Measurements from ENCODE around the gene PLA2R1. TPM values are rescaled to one million over a fixed set of nuclear protein-coding genes. Genes with fewer than 3 reads are reported as not detected.

The PLA2R1 gene
- total and polyA plus RNA-seq, 2 experiments from 2014 or later: 4.9 to 9.6 TPM

DNA sequence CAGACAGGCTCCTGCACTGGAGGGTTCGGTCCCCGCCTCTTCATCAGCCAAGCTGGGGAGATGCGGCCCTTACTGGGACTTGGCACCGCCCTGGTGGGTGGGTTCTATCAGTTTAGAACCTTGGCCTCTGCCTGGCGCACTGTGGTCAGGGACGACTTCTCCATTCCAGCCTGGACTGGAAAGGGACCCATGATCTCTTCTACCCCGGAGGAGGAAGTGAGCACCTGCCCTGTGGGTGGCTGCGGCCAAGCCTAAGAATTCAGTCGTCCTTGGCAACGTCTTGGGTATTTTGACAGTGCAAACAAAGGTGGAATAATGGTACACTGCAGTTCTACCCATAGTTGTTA lies 157.5 kb downstream of the PLA2R1 start:
- Histone ChIP-seq H3K4me2 (peak overlapping the region; percentile 87), H2AFZ (peak overlapping the region; percentile 47)
- WGBS (ENCODE audit: low lambda C conversion rate, missing lambda C conversion rate): 44% methylated on average over 10 of the region's 10 CpGs

DNA sequence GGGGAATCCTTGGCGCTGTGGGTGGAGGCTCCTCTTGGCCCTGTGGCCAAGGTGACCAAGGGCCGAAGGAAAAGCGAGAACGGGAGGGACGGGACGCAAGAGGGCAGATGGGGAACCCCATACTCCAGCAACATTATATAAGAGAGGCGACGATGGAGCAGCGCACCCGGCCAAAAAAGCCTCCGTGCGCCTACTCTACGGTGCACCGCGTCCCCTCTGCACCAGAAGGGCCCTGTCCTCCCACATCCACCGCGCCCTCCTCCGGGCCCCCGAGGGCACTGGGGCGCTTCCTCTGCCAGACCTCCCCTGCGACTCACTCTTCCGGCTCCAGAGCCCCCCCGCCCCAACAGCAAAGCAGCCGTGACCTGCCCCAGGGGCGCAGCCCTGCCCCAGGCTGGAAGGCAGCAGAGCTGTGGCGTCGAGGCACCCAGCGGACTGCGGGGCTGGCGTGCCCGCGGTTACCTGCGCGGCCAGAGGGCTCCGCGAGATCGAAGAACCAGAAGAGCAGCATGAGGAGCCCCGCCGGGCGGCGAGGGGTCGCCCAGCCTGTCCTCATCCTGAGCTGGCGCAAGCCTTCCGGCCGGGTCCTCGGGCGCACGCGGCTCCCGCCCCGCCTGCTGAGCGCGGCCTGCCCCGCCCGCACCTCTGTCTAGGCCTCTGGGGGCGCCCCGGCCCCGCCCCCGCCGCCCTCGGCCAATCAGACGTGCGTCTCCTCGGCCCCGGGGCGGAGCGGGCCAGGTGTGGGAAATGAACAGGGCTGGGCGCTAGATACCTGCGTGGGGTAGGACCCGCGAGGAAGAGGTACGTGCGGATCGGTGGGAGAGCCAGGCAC lies 158.1 kb downstream of the PLA2R1 start, which contains the start of gene LY75:
LY75 (minus strand) TSS at position 630 of the 832 bp plus-strand sequence.
- DNase-seq (ENCODE audit: low spot score): peak; percentile 80
- no peaks in the 10 kb centered on the region for H4K20me1 ChIP-seq (ENCODE audit: insufficient read depth, poor library complexity, severe bottlenecking)
- H3K4me2 ChIP-seq: peak within 1 kb of the TSS; percentile 87
- TF ChIP-seq EZH2phosphoT487 (IDR thresholded peaks at IDR 0.05; ENCODE audit: low read depth, severe bottlenecking, unreplicated experiment): no peak
- no peak for TF ChIP-seq CTCF (IDR thresholded peaks at IDR 0.05; ENCODE audit: poor library complexity)
- no peak for TF ChIP-seq EZH2 (IDR thresholded peaks at IDR 0.05; ENCODE audit: borderline replicate concordance)
- H3K36me3 ChIP-seq (replicated peaks; ENCODE audit: insufficient read depth, low read depth): no peaks in the 10 kb centered on the region
- H3K4me1 ChIP-seq (ENCODE audit: insufficient read depth): peaks cover 19% of the 10 kb centered on the region
- H3K4me3 ChIP-seq: no peak within 1 kb of the TSS
- H3K27ac ChIP-seq: peak within 1 kb of the TSS; percentile 87
- no peaks in the 10 kb centered on the region for H3K9me2 ChIP-seq (replicated peaks; ENCODE audit: insufficient read depth)
- H3K27me3 ChIP-seq: no peaks in the 10 kb centered on the region
- no peaks in the 10 kb centered on the region for H3K9me3 ChIP-seq (ENCODE audit: low read depth)
- WGBS (ENCODE audit: low lambda C conversion rate, missing lambda C conversion rate): 16% methylated on average over 40 of the region's 74 CpGs
- H2AFZ ChIP-seq: peak within 1 kb of the TSS; percentile 47
- H3K79me2 ChIP-seq: no peaks in the 10 kb centered on the region

More for the DNA sequence above, 157.5 kb downstream of the PLA2R1 start:
- H3K9me2 ChIP-seq (replicated peaks; ENCODE audit: insufficient read depth): no peaks in the 10 kb centered on the region
- H3K9me3 ChIP-seq (ENCODE audit: low read depth): no peaks in the 10 kb centered on the region
- H3K4me3 ChIP-seq: no peak overlapping the region
- no peaks in the 10 kb centered on the region for H4K20me1 ChIP-seq (ENCODE audit: insufficient read depth, poor library complexity, severe bottlenecking)
- no peaks in the 10 kb centered on the region for H3K27me3 ChIP-seq
- peaks cover 19% of the 10 kb centered on the region for H3K4me1 ChIP-seq (ENCODE audit: insufficient read depth)
- H3K36me3 ChIP-seq (replicated peaks; ENCODE audit: insufficient read depth, low read depth): no peaks in the 10 kb centered on the region
- peak overlapping the region; percentile 87 for H3K27ac ChIP-seq
- DNase-seq (ENCODE audit: low spot score): no peak
- no peaks in the 10 kb centered on the region for H3K79me2 ChIP-seq
- TF ChIP-seq CTCF (IDR thresholded peaks at IDR 0.05; ENCODE audit: poor library complexity) (no peak), EZH2 (IDR thresholded peaks at IDR 0.05; ENCODE audit: borderline replicate concordance) (no peak), EZH2phosphoT487 (IDR thresholded peaks at IDR 0.05; ENCODE audit: low read depth, severe bottlenecking, unreplicated experiment) (no peak)

- Histone ChIP-seq H3K9me3 (ENCODE audit: low read depth) (no peaks in the 10 kb centered on the region), H3K4me1 (ENCODE audit: insufficient read depth) (peaks cover 19% of the 10 kb centered on the region), H3K27me3 (no peaks in the 10 kb centered on the region), H3K79me2 (no peaks in the 10 kb centered on the region), H3K36me3 (replicated peaks; ENCODE audit: insufficient read depth, low read depth) (no peaks in the 10 kb centered on the region), H4K20me1 (ENCODE audit: insufficient read depth, poor library complexity, severe bottlenecking) (no peaks in the 10 kb centered on the region), H3K4me3 (no peak overlapping the region), H2AFZ (no peak overlapping the region), H3K4me2 (peak overlapping the region; percentile 87), H3K27ac (no peak overlapping the region), H3K9me2 (replicated peaks; ENCODE audit: insufficient read depth) (no peaks in the 10 kb centered on the region)
- no peak for TF ChIP-seq CTCF (IDR thresholded peaks at IDR 0.05; ENCODE audit: poor library complexity)
- no peak for TF ChIP-seq EZH2phosphoT487 (IDR thresholded peaks at IDR 0.05; ENCODE audit: low read depth, severe bottlenecking, unreplicated experiment)
- no peak for TF ChIP-seq EZH2 (IDR thresholded peaks at IDR 0.05; ENCODE audit: borderline replicate concordance)
- WGBS (ENCODE audit: low lambda C conversion rate, missing lambda C conversion rate): 62% methylated on average over 17 of the region's 17 CpGs
- no peak for DNase-seq (ENCODE audit: low spot score)
Measured at GRCh38 chr2:159903443-159904126, 158.8 kb downstream of the PLA2R1 start.

All from hepatocyte (in vitro differentiated cells).